ENCODE data around the gene SSU72. TPM values are rescaled to one million over a fixed set of nuclear protein-coding genes. Genes with fewer than 3 reads are reported as not detected.

SSU72 gene
- polyA plus RNA-seq, 1 of the 3 experiments (the other 2 are of a cell fraction) = 104 TPM

- CTCF ChIA-PET = interaction anchor here (1.0 kb wide), 1 partner anchor 25 kb away, joined by 3 read pairs; no protein-coding TSS in a partner anchor
- DNase-seq = no peak
- TF ChIP-seq RFX5 (IDR thresholded peaks at IDR 0.05; ENCODE audit: low read length) (no peak), ZBTB33 (IDR thresholded peaks at IDR 0.05; ENCODE audit: borderline replicate concordance, low read depth) (no peak), SIN3A (IDR thresholded peaks at IDR 0.05; ENCODE audit: borderline replicate concordance, low read depth, low read length) (no peak), NFIC (IDR thresholded peaks at IDR 0.05; ENCODE audit: borderline replicate concordance) (no peak), EP300 (IDR thresholded peaks at IDR 0.05; ENCODE audit: borderline replicate concordance in 1 of 2, low read depth in 1 of 2, low read length in 1 of 2) (no peak)
These were observed 27.7 kb downstream of the SSU72 start for GRCh38 chr1:1547011-1547410.

DNA sequence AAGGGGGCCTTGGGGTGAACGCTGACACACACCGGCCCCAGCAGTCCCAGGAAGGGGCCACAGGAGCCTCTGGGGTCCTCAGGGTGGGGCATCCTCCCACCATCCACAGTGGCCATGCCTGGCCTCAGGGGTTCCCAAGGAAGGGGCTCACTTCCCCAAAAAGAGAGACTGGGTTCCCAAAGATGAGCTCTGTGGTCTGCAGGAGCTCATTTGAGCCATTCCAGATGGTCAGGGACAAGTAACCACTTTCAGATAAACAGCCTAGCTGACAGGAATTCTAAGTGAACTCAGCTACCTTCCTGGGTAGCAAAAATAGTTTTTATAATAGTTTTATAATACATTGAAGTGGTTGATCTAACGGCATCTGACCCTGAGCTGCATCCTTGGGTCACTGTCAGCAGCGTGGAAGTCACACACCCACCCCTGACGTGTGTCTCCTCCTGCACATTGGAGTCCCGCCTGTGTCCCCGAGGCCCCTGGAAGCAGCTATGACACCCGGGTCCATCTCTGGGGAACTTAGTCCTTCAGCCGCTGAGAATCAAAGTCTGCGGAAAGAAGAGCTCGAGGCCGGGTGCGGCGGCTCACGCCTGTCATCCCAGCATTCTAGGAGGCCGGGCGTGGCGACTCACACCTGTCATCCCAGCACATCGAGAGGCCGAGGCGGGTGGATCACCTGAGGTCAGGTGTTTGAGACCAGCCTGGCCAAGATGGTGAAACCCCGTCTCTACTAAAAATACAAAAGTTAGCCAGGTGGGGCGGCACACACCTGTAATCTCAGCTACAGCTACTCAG is 28.5 kb downstream of the SSU72 start:
- peaks cover 35% of the 10 kb centered on the region for H3K79me2 ChIP-seq (ENCODE audit: insufficient read depth)
- peaks cover 0 to 16% of the 10 kb centered on the region in 2 experiments; a peak in 1 of 4 replicates for H3K4me1 ChIP-seq (ENCODE audit: control insufficient read depth in 1 of 2, insufficient read depth in 2 of 2, low read depth in 1 of 2, low read length in 1 of 2)
- no peak overlapping the region for H3K9ac ChIP-seq
- H3F3A ChIP-seq (replicated peaks; ENCODE audit: insufficient read depth) = peaks cover 5% of the 10 kb centered on the region
- H2AFZ ChIP-seq (ENCODE audit: low read depth) = no peak overlapping the region
- H3K27me3 ChIP-seq (ENCODE audit: insufficient read depth) = no peaks in the 10 kb centered on the region
- H3K4me2 ChIP-seq = no peak overlapping the region
- no peaks in the 10 kb centered on the region for H3K9me3 ChIP-seq
- TF ChIP-seq IRF3 (IDR thresholded peaks at IDR 0.05; ENCODE audit: low read depth, low read length) (no peak), RXRA (IDR thresholded peaks at IDR 0.05; ENCODE audit: borderline replicate concordance, low read depth) (no peak), MXI1 (IDR thresholded peaks at IDR 0.05; ENCODE audit: low read depth, low read length) (no peak), TAF1 (IDR thresholded peaks at IDR 0.05; ENCODE audit: borderline replicate concordance, low read depth, low read length) (no peak), NRF1 (IDR thresholded peaks at IDR 0.05; ENCODE audit: low read depth, low read length) (no peak)
- TF ChIP-seq, protein P1, sequence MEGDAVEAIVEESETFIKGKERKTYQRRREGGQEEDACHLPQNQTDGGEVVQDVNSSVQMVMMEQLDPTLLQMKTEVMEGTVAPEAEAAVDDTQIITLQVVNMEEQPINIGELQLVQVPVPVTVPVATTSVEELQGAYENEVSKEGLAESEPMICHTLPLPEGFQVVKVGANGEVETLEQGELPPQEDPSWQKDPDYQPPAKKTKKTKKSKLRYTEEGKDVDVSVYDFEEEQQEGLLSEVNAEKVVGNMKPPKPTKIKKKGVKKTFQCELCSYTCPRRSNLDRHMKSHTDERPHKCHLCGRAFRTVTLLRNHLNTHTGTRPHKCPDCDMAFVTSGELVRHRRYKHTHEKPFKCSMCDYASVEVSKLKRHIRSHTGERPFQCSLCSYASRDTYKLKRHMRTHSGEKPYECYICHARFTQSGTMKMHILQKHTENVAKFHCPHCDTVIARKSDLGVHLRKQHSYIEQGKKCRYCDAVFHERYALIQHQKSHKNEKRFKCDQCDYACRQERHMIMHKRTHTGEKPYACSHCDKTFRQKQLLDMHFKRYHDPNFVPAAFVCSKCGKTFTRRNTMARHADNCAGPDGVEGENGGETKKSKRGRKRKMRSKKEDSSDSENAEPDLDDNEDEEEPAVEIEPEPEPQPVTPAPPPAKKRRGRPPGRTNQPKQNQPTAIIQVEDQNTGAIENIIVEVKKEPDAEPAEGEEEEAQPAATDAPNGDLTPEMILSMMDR (IDR thresholded peaks at IDR 0.05) = no peak
- DNase-seq = no peak
- no peaks in the 10 kb centered on the region for H3K9me2 ChIP-seq
- no peak overlapping the region for H3K4me3 ChIP-seq (ENCODE audit: low read depth in 2 of 2, low read length in 1 of 2)
- ChIA-PET POLR2A (no interaction called here), CTCF (interaction anchor here (1.0 kb wide), 3 partner anchors 24 to 51 kb away, joined by 3 to 4 read pairs (median 3); no protein-coding TSS in a partner anchor)
- H3K36me3 ChIP-seq (replicated peaks in 1 of 2; ENCODE audit: control insufficient read depth in 1 of 2, insufficient read depth in 2 of 2, low read length in 1 of 2) = peaks cover 0 to 32% of the 10 kb centered on the region in 2 experiments
- 94% methylated on average over 18 of the region's 23 CpGs for WGBS (ENCODE audit: low lambda C conversion rate)
- H3K27ac ChIP-seq (ENCODE audit: low read depth in 2 of 2, low read length in 1 of 2) = peak overlapping the region in 1 of 2 experiments; percentile 1; a peak in 1 of 4 replicates
- peaks cover 8% of the 10 kb centered on the region; the same call in 1 of the 2 replicates for H4K20me1 ChIP-seq (ENCODE audit: insufficient read depth)

More at GRCh38 chr1:1547011-1547410, 27.7 kb downstream of the SSU72 start:
- 93% methylated on average over 7 of the region's 9 CpGs for WGBS (ENCODE audit: low lambda C conversion rate)
- H3K27ac ChIP-seq (ENCODE audit: low read depth in 2 of 2, low read length in 1 of 2) = no peak overlapping the region
- no peak overlapping the region for H3K4me2 ChIP-seq
- H4K20me1 ChIP-seq (ENCODE audit: insufficient read depth) = peaks cover 11% of the 10 kb centered on the region; the same call in 1 of the 2 replicates
- POLR2A ChIA-PET = no interaction called here
- H3K27me3 ChIP-seq (ENCODE audit: insufficient read depth) = no peaks in the 10 kb centered on the region
- peaks cover 0 to 16% of the 10 kb centered on the region in 2 experiments; a peak in 1 of 4 replicates for H3K4me1 ChIP-seq (ENCODE audit: control insufficient read depth in 1 of 2, insufficient read depth in 2 of 2, low read depth in 1 of 2, low read length in 1 of 2)
- no peaks in the 10 kb centered on the region for H3K9me3 ChIP-seq
- no peak overlapping the region for H3K4me3 ChIP-seq (ENCODE audit: low read depth in 2 of 2, low read length in 1 of 2)
- peaks cover 40% of the 10 kb centered on the region for H3K79me2 ChIP-seq (ENCODE audit: insufficient read depth)
- no peak overlapping the region for H3K9ac ChIP-seq
- H3F3A ChIP-seq (replicated peaks; ENCODE audit: insufficient read depth) = peaks cover under 1% of the 10 kb centered on the region
- no peaks in the 10 kb centered on the region for H3K9me2 ChIP-seq
- no peak overlapping the region for H2AFZ ChIP-seq (ENCODE audit: low read depth)
- H3K36me3 ChIP-seq (replicated peaks in 1 of 2; ENCODE audit: control insufficient read depth in 1 of 2, insufficient read depth in 2 of 2, low read length in 1 of 2) = peaks cover 0 to 24% of the 10 kb centered on the region in 2 experiments

Measured in SK-N-SH (cell line).